NCI-H2196 (cell line): Measurements from ENCODE around the gene MLST8.

ENCODE experiments used
- DNase-seq: peaks from one replicate; lab custom pipeline; 2025; ENCODE audit not compliant: unreplicated experiment; lab: John Stamatoyannopoulos, UW

Gene MLST8

GRCh38 chr16:2208308-2208707 lies 3.1 kb downstream of the MLST8 start:
- DNase-seq = no peak

- no peak for DNase-seq
Measured at GRCh38 chr16:2208772-2209171, 3.5 kb downstream of the MLST8 start.

GRCh38 chr16:2209258-2210008 lies 4.2 kb downstream of the MLST8 start:
- DNase-seq = no peak

GRCh38 chr16:2210009-2210332 lies 4.7 kb downstream of the MLST8 start:
- no peak for DNase-seq

GRCh38 chr16:2210386-2211365 lies 5.4 kb downstream of the MLST8 start, which contains the start of gene BRICD5:
Gene BRICD5 (minus strand): TSS chr16:2210863. CDS start chr16:2210833, 30 bp downstream.
- DNase-seq = no peak

GRCh38 chr16:2211923-2212347 lies 6.7 kb downstream of the MLST8 start:
- DNase-seq = peak; percentile 28

- no peak for DNase-seq
Measured at GRCh38 chr16:2212362-2213324, 7.4 kb downstream of the MLST8 start.

- DNase-seq = no peak
Measured at GRCh38 chr16:2213817-2214718, 8.8 kb downstream of the MLST8 start.

- DNase-seq = no peak
Measured at GRCh38 chr16:2214719-2214968, 9.4 kb downstream of the MLST8 start, which contains the start of gene PGP. Gene PGP (minus strand): TSS chr16:2214840. CDS start chr16:2214777, 63 bp downstream.

GRCh38 chr16:2216330-2216729 lies 11.1 kb downstream of the MLST8 start:
- no peak for DNase-seq

GRCh38 chr16:2223221-2223941 lies 18.1 kb downstream of the MLST8 start, which contains the start of gene E4F1:
Gene E4F1 (plus strand): TSS chr16:2223591. CDS start chr16:2223614, 23 bp downstream.
- peak; percentile 99 for DNase-seq

GRCh38 chr16:2223942-2224486 lies 18.8 kb downstream of the MLST8 start:
- DNase-seq = peak; percentile 38

- DNase-seq = peak; percentile 39
Measured at GRCh38 chr16:2226245-2226793, 21.1 kb downstream of the MLST8 start.

- DNase-seq = no peak
Measured at GRCh38 chr16:2226918-2227317, 21.7 kb downstream of the MLST8 start.

GRCh38 chr16:2228161-2228824 lies 23.0 kb downstream of the MLST8 start:
- DNase-seq = no peak

- DNase-seq = no peak
Measured at GRCh38 chr16:2229091-2229490, 23.8 kb downstream of the MLST8 start.

- no peak for DNase-seq
Measured at GRCh38 chr16:2229632-2230250, 24.5 kb downstream of the MLST8 start.

GRCh38 chr16:2230376-2230775 lies 25.1 kb downstream of the MLST8 start:
- peak; percentile 58 for DNase-seq
